SKM-1 treated with dmso at 0.1 percent for 144 hours (cell line): ENCODE data around the gene CMTM3.
"Not testable (repeated sequence)": the region's sequence is repeated elsewhere in the genome, so short reads cannot be mapped to it uniquely, and the experiment has no call there.

ENCODE experiments used
- DNase-seq: peaks from one replicate; lab custom pipeline; 2025; ENCODE audit not compliant: unreplicated experiment; lab: John Stamatoyannopoulos, UW

CMTM3 gene

DNA sequence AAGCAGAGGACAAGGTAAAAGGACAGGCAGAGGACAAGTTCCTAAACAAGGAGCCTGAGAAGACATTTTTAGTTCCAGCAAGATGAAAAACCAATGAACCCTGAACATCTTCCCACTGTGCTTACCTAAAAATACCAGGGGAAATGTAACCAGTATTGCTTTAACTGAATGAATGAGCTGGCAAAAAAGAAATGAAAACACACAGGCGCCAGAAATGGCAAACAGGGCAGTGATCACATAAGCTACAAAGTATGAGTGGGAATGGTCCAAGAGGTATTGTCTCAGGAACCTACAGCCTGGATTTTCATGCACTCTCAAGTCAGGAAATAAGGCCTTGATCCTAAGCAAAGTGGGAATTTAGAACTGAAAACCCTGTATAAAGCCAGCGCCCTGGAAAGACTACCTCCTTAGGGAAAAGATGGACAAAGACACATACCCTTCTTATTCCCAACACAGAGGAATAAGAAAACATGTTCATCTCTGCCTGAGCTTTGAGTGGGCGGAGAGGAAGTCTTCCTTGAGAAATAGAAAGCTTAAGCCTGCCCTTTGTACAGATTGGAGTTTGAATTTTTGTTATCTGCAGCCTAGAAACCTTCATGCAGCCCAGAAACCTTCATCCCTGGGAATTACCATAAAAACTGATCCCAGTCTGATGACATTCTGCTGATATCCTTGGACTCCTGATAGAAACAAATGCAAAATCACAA, 23.1 kb upstream of the CMTM3 start:
- no peak for DNase-seq

DNA sequence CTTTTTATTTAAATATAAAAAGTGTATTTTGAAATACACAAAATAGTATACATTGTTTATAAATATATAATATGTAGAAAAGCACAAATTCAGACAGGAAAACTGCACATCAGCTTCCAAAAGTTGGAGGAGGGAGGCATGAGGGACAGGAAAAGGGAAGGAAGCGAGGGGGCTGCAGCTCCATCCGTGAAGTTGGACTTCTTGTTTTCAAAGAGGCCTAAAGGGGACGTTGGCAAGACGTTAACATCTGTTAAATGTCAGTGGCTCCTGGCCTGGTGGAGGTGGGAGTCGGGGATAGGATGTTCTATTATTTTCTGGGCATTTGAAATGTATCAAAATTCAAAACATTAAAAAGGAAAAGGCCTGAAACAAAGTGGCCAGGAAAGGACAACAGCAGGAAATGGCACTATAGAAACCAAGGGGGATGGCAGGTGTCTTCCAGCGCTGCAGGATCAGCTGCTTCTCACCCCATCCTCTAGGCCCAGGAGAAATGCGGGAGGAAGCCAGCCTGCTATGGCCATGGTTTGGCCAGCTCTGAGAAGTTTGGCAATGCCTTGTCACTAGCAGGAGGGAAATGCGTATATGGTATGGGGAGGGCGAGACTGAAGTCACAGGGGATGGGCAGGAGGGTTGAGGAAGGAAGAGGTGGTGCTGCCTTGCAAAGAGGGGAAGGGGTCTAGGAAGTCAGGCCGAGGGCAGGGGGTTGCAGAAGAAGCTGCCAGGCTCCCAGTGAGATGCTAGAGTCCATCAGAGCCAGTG, 18.8 kb upstream of the CMTM3 start:
- DNase-seq = peak; percentile 57

DNA sequence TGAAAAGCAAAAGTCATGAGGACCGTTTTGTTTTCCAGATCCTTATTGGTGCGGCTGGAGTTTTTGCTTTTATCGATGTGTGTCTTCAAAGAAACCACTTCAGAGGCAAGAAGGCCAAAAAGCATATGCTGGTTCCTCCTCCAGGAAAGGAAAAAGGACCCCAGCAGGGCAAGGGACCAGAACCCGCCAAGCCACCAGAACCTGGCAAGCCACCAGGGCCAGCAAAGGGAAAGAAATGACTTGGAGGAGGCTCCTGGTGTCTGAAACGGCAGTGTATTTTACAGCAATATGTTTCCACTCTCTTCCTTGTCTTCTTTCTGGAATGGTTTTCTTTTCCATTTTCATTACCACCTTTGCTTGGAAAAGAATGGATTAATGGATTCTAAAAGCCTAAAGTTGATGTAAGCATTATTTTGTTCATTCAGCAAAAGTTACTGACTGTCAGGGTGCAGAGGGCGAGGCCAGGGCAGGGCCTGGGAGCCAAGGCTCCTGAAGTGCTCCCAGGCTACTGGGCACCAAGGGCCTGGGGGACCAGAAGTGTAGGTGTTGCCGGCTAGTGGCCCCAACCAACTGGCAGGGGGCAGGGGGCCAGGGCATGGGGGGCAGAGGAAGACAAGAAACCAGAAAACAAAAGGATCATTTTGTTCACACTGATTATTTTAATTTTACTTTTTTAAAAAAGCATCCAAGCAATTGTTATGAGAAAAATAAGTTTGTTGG, 16.5 kb upstream of the CMTM3 start:
- DNase-seq = no peak

DNA sequence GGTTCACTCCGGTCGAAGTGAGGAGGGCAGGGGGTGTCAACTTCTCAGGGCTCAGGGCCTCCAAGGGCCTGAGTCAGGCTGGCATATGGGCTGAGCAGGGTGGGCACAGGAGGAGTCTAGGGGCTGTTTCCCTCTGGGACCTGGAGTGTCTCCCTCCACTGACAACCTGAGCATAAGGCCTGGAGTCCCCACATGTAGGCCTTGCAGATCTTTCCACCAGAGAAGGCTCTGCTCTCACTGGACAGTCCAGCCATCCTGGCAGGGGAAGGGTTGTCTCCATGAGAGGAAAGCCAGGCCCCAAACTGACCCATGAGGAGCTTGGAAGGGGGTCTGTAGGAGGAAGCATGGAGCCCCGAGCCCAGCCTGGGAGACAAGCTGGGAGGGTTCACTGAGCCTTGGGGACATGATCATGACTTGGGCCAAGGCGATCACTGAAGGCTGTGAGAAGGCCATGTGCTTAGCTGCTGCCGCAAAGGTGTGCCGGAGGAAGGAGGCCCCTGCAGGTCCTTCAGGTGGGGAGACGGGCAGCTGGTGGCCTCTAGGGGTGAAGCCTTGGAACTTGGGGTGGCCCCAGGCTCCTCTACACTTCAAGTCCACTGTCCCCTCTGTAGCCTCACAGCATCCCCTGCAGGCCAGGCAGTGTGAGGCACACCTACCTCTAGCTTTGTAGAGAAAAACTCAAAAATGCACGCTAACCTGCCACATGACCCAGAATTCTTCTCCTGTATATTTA, 15.4 kb upstream of the CMTM3 start:
- peak; percentile 57 for DNase-seq

DNA sequence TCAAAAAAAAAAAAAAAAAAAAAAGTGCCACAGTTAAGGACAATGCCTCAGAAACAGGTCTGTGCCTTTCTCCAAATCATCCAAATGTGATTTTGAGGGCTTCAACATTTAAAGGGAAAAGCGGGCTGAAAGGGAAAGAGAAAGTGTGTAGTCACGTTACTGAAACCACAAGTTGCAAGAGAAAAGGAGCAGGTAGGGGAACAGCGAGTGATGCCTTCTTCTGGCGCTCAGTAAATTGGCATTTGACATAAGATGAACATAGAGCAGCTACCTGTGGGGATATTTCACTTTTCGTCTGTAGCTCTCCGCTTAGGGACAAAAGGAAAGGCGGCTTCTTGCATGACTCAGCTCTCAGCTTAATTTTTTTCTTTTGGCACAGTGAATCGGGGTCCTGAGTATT, 14.2 kb upstream of the CMTM3 start:
- no peak for DNase-seq

DNA sequence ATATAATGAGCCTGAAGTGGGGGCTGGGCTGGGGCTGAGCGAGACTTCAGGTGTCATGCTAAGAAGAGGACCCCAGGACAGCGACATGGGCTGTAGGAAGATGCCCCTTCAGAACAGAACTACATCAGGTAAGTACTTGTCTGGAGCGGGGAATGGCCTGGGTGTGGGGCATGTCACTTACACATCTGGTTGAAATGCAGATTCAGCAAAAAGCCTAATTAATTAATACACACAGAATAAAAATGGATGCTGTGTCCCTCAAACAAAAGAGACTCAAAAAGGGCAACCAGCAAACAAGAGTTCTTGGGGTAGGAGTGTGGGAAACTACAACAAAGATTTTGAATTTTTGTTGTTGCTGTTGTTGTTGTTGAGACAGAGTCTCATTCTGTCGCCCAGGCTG, 13.5 kb upstream of the CMTM3 start:
- DNase-seq = no peak

DNA sequence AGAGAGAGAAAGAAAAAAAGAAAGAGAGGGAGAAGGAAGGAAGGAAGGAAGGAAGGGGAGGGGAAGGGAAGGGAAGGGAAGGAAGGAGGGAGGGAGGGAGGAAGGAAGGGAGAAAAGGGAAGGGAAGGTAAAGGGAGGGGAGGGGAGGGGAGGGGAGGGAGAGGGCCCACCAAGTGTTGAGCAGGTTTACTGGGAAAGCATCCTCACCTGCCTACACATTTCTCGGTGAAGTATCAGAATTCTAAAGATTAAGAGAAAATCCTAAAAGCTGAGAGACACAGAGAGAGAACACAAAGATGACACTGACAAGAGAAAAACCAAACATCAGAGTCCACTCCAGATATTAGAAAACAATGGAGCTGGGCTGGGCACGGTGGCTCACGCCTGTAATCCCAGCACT, 12.3 kb upstream of the CMTM3 start:
- no peak for DNase-seq

DNA sequence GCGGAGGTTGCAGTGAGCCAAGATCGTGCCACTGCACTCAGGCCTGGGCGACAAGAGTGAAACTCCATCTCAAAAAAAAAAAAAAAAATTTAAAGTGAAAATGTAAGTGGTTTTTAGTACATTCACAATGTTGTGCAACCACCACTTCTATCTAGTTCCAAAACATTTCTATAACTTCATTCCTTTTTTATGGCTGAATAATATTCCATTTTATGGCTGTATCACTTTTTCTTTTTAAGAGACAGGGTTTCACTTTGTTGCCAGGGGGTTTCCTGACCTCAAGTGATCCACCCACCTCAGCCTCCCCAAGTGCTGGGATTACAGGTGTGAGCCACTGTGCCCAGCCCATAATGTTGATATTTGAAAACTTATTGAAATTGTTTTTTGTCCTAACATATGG, 11.7 kb upstream of the CMTM3 start:
- no peak for DNase-seq

DNA sequence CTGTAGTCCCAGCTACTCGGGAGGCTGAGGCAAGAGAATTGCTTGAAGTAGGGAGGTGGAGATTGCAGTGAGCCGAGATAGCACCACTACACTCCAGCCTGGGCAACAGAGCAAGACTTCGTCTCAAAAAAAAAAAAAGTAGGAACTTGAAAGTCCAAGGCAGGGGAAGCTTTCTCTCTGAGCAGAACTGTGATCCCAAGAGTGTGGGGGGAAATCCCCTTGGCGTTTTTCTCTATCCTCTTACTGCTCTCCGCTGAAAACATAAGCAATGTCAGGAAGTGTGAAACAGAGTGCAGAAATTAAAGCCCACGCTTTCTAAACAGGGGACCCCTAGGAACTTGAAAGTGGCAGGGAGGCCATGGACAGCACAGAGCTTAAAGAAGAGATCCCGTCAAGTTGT, 9.8 kb upstream of the CMTM3 start:
- DNase-seq = no peak

DNA sequence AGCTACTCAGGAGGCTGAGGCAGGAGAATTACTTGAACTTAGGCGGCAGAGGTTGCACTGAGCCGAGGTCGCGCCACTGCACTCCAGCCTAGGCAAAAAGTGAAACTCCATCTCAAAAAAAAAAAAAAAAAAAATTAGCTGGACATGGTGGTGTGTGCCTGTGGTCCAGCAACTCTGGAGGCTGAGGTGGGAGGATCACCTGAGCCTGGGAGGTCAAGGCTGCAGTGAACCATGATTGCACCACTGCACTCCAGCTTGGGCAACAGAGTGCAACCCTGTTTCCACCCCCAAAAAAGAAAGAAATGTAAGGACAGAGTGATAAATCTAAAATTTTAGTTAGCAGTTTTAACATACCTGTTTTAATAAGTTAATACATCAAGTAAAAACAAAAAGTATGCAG, 7.9 kb upstream of the CMTM3 start:
- not testable (repeated sequence) for DNase-seq

DNA sequence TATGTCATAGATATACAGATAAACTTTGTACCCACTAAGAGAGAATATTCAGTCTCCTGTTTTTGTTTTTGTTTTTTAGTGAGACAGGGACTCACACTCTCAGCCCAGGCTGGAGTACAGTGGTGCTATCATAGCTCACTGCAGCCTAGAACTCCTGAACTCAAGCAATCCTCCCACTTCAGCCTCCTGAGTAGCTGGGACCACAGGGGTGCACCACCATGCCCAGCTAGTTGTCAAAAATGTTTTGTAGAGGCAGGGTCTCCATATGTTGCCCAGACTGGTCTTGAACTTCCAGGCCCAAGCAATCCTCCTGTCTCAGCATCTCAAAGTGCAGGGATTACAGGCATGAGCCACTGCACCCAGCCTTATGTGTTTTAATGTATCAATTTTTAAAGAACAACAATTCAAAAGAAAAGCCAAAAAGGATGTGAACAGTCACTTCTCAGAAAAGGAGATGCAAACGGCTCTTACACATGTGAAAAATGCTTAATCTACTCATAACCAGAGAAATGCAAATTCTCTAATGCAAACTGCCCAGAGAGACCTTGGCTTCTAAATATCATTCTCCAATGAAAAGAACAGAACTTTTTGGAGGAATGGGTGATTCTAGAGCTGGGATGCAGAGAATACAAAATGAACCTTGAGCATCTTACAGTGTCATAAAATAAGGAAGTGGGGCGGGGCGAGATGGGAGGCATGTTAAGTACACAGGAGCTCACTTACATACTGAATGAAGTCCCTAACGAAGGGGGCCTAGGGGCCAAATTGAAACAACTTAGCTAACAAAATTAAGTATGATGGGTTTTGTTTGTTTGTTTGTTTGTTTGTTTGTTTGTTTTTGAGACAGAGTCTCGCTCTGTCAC, 7.3 kb upstream of the CMTM3 start:
- DNase-seq = no peak

DNA sequence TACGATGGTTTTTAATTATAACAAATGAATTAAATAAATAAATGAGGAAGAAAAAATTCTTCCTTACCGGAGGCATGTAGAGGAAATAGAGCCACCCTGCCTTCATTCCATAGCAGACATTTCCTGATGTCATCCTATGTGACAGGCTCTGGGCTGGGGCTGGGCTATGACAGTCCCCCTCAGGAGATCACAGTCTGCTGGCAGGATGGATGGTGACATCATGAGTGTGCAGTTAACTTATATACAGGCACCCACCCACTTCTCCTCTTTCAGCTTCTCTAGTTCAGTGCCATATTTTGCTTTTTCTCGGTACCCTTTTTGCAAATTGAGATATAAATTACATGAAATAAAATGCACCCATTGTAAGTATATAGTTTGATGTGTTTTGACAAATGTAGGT, 6.4 kb upstream of the CMTM3 start:
- no peak for DNase-seq

DNA sequence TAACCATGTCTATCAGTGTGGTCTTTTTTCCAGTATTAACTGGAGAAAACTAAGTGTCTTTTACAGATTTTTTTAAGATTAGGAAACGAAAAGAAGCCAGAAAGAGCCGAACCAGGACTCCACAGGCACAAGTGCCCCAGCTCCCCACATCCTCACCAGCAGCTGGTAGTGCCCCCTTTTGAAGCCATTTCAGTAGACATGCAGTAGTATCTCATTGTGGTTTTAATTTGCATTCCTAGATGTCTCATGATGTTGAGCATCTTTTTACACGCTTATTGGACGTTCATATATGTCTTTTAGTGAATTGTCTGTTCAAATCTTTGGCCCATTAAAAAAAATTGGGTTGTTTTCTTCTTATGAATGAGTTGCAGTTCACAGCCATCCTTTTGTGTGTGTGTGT, 4.8 kb upstream of the CMTM3 start:
- no peak for DNase-seq

DNA sequence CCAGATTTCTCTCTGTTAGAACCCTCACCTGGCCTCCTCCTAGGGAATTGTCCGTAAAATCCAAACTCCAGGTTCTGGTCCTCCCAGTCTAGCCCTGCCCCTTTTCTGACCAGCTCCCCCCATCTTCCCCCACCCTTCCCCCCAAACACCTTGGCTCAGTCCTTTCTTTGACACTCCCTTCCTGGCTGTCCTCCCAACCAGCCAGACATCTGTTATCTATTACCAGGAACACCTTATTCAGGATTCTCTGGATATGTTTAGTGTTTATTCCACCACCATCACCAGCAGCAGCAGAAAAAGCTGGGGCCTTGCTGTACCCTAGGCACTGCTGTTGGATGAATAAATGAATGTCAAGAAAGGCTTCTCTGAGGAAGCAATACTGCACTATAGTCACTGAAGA, 4.0 kb upstream of the CMTM3 start:
- no peak for DNase-seq

DNA sequence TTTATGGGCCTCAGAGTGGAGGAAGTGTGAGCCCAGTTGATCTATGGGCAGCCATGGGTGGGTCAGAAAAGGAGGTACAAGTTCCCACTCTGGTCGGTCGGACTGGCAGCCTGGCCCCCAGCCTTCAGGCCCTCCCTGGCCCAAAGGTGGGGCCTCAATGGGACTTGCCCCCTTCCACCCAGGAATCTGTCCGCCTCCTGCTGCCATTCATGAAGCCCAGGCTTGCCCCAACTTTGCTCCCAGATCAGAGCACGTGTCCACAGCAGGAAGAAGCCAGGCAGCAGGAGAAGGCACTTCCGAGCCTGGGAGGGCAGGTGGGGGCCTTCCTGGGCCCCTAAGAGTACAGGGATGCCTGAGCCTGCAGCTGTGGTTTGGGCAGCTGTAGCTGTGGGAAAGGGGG, 3.0 kb upstream of the CMTM3 start:
- DNase-seq = no peak

DNA sequence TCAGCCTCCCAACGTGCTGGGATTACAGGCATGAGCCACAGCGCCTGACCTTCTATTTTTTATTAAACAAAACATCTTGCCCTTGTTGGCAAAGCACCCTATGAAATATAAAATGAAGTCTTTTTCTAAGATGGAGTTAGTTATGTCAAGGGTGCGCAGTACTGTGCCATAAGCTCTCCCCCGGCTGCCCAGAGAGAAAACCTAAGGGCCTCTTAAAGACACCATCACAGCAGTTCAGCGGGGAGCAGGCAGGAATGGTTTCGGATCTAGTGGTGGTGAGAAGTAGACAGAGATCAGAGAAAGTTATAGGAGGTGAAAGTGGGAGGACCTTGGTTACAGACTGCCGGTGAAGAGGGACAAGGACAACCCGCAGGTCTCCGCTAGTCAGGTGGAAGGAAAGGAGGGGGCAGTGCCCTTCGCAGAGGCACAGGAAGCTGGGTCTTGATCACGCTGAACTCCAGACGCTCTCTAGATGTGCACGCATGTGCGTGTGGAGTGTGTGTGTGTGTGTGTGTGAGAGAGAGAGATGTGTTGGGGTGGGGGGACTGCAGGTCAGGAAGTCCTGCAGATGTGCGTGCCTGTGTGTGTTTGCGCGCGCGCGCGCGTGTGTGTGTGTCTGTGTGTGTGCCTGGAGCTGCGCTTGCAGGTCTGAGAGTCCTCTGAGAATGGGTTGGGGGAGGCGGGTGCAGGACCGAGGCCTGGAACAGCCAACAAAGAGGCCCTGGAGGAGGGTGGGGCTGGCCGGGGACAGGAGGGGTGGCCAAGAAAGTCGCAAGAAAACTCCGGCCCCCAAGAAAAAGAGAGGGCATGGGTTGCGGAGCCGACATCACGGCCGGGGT, 748 bp upstream of the CMTM3 start:
- DNase-seq = peak; percentile 74

DNA sequence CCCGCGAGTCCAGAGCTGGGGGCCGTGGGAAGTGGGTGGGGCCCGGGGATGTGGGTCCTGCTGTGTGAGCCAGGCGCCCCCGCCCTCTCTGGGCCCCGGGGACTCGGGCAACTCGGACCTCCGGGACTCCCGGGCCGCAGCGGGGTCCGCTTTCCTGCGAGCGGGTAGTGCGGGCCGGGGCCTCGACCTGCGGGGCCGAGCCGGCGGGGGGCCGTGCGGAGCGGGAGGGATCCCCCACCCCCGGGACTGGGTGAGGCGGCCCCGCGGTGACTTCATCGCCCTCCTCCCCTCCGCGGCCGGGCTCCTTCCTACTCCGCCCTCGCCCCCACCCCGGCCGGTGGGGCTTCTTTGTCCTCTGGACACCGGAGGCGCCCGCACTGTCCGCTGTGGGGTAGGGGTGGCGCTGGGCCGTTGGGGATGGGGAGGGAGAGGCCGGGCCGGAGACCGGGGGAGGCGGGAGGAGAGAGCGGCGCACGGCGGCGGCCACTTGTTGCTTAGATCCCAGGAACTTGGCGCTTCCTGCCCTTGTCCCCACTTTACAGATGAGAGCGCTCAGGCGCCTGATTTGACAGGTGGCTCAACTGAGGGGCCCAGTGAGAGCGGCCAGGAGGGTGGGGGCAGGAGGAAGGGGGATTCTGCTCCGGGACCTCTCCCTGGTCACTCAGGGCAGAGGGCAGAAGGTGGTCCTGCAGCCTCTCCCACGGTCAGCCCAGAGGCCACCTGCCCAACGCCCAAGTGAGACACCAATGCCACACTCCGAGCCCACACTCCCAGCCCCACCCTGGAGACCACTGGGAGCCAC, 874 bp downstream of the CMTM3 start:
- no peak for DNase-seq

DNA sequence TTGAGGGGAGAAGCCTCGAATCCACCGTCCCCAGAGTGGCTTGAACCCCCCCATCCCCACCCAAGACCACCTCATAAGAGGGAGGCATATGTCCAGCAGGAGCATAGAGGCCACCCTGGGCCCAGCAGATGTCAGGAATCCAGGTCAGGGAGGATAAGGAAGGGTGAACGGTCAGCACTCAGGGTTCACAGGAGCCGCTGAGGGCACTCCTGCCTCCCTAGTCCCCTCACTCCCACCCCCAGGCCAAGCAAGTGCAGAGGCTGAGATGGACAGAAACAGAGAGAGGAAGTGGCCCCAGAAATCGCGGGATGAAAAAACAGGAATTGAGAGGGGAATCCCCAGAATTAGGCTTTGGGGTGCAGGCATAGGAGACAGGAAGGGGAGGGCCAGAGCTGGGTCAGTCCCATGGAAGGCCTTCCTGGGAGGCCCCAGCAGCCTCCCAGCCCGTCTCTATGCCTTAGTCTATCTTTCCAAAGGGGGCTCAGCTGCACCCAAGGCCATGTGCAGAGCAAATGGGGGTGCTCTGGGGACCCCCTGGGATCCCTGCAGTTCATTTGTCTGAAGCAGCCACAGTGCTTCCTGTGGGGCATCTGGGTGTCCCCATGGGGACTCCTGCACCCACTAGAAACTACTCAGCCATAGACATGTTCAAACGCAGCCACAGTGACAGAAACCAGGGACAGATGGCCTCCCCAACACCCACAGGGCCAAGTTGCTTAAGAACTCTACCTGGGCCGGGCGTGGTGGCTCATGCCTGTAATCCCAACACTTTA, 1.7 kb downstream of the CMTM3 start:
- DNase-seq = no peak
